Thoracic aorta (tissue), 2 donors: Measurements from ENCODE around the gene ENTREP3. TPM values are rescaled to one million over a fixed set of nuclear protein-coding genes. Genes with fewer than 3 reads are reported as not detected.
"Not testable (repeated sequence)": the region's sequence is repeated elsewhere in the genome, so short reads cannot be mapped to it uniquely, and the experiment has no call there.

Experiments
- ATAC-seq: fragments of 150-250 bp; one replicate; pipeline ENCODE4 v1.8.0; 2017; ENCODE audit warnings: low read depth; ENCODE audit not compliant: insufficient number of reproducible peaks, low FRiP score
- DNase-seq: peaks from one replicate; pipeline ENCODE4 v3.0.0-alpha.2; 2020; ENCODE audit warnings: low spot score
- H3K27ac ChIP-seq, 2 donors: fragments of 200-600 bp; sonication (generic); 1 replicate in 1 of 2; 2 replicates in 1 of 2; pipeline ENCODE4 v1.5.1; 2016; ENCODE audit warnings: mild to moderate bottlenecking in 2 of 2, moderate library complexity in 2 of 2
- H3K27me3 ChIP-seq: fragments of 200-600 bp; sonication (generic); replicated peaks from 2 replicates; pipeline ENCODE4 v1.6.0; 2016; ENCODE audit warnings: mild to moderate bottlenecking; ENCODE audit not compliant: insufficient read depth
- H3K36me3 ChIP-seq: fragments of 200-600 bp; sonication (generic); one replicate; pipeline ENCODE4 v1.5.1; 2016
- H3K4me1 ChIP-seq, 2 donors: fragments of 200-600 bp; sonication (generic); 1 replicate in 1 of 2; 2 replicates in 1 of 2; pipeline versions ENCODE4 v1.5.1 to v1.6.0; 2016; ENCODE audit warnings: low read depth in 2 of 2, mild to moderate bottlenecking in 1 of 2; ENCODE audit not compliant: control insufficient read depth in 1 of 2
- H3K4me3 ChIP-seq: fragments of 200-600 bp; sonication (generic); 2 replicates; pipeline ENCODE4 v1.5.1; 2016; ENCODE audit warnings: mild to moderate bottlenecking
- H3K9me3 ChIP-seq: fragments of 200-600 bp; sonication (generic); 2 replicates; pipeline ENCODE4 v1.5.1; 2016
- total RNA-seq, 2 donors: library from RNA; depleted of rRNA; stranded (reverse); fragments of >200 nt; gene quantifications; one replicate each; pipeline versions ENCODE4 v1.1.0 to v1.2.3, GENCODE V29; 2016
- TF ChIP-seq, protein P1 (sequence below): fragments of 200-600 bp; sonication (generic); IDR thresholded peaks from one replicate; pipeline ENCODE4 v1.5.1; 2019; ENCODE audit warnings: antibody characterized with exemption

ENTREP3 gene
- total RNA-seq, 2 donors from 2014 or later, result 14.7 to 16.1 TPM

DNA sequence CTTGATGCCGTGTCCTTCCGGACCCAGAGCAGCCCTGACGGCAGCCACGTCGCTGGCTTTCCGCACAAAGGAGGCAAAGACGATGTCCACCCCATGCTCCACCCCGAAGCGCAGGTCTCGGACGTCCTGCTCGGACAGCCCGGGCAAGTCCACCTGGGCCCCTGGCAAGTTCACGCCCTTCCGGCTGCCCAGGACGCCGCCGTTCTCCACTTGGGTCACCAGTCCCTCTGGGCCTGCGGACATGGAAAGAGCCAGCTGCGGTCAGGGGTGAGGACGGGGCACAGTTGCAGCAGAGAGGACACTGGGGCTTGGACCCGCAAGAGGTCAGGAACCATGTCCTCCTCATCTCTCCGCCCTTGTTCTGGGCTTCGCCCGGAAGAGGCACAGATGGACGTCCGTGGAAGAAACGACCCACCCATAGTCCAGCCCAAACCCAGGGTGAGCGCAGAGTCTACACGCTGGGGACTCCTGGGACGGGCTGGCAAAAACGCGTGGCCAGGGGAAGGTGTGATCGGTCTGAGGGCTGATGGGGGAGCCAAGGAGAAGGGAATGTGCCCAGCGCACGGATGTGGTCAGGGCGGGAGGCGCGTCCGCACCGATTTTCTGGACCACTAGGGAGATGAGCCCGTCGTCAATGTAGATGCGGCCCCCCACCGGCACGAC is 39.4 kb upstream of the ENTREP3 start:
- H3K27me3 ChIP-seq, result peaks cover 7% of the 10 kb centered on the region
- peaks cover 5 to 8% of the 10 kb centered on the region in 2 donors for H3K4me1 ChIP-seq
- ATAC-seq (no peak), DNase-seq (no peak)
- H3K4me3 ChIP-seq, result peak overlapping the region; percentile 45
- no peaks in the 10 kb centered on the region for H3K36me3 ChIP-seq
- TF ChIP-seq, protein P1, sequence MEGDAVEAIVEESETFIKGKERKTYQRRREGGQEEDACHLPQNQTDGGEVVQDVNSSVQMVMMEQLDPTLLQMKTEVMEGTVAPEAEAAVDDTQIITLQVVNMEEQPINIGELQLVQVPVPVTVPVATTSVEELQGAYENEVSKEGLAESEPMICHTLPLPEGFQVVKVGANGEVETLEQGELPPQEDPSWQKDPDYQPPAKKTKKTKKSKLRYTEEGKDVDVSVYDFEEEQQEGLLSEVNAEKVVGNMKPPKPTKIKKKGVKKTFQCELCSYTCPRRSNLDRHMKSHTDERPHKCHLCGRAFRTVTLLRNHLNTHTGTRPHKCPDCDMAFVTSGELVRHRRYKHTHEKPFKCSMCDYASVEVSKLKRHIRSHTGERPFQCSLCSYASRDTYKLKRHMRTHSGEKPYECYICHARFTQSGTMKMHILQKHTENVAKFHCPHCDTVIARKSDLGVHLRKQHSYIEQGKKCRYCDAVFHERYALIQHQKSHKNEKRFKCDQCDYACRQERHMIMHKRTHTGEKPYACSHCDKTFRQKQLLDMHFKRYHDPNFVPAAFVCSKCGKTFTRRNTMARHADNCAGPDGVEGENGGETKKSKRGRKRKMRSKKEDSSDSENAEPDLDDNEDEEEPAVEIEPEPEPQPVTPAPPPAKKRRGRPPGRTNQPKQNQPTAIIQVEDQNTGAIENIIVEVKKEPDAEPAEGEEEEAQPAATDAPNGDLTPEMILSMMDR, result no peak
- H3K27ac ChIP-seq, result no peak overlapping the region
- no peaks in the 10 kb centered on the region for H3K9me3 ChIP-seq

DNA sequence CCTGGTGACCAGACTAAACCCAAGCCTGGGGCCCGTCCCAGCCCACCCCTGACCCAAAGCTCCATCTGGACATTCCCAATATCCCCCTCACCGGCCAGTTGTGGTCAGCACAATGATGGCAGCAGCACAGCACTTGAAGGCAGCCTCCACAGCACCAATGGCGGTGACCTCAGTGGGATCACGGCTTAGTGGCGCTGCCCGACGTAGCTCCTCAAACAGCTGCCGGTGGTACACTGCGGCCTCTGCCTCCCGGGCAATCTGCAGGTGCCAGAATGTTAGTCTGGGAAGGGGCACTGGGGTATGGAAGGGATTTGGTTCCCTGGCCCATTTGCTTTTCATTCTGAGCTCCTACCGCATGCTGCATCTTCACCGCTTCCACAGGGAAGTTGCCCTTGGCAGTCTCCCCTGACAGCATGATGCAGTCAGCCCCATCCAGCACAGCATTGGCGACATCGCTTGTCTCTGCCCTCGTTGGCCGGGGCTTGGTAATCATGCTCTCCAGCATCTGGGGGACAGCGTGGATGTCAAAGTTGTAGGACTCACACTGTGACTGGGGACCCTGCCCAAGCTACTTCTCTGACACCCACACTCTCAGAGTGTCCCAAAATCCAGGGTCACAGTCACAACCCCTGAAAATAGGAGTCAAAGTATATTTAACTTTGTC is 37.9 kb upstream of the ENTREP3 start:
- H3K4me1 ChIP-seq, result peaks cover 5 to 8% of the 10 kb centered on the region in 2 donors
- peaks cover 7% of the 10 kb centered on the region for H3K27me3 ChIP-seq
- H3K27ac ChIP-seq, result no peak overlapping the region
- no peak for ATAC-seq
- DNase-seq, result no peak
- H3K36me3 ChIP-seq, result no peaks in the 10 kb centered on the region
- no peaks in the 10 kb centered on the region for H3K9me3 ChIP-seq
- H3K4me3 ChIP-seq, result no peak overlapping the region
- TF ChIP-seq, protein P1, result no peak

DNA sequence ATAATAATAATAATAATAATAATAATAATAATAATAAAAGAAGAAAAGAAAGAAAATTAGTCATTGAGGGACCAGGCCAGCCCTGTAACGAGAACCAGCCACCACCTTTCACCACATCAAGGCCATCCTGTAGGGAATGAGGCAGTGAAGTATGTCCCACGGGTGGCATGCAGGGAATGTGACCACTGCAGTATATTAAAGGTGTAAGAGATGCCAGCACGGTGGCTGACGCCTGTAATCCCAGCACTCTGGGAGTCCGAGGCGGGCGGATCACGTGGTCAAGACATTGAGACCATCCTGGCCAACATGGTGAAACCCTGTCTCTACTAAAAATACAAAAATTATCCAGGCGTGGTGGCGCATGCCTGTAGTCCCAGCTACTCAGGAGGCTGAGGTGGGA is 35.7 kb upstream of the ENTREP3 start:
- H3K9me3 ChIP-seq, H3K4me1 ChIP-seq, ATAC-seq, H3K27ac ChIP-seq, DNase-seq, H3K4me3 ChIP-seq, H3K36me3 ChIP-seq, H3K27me3 ChIP-seq: not testable (repeated sequence)

DNA sequence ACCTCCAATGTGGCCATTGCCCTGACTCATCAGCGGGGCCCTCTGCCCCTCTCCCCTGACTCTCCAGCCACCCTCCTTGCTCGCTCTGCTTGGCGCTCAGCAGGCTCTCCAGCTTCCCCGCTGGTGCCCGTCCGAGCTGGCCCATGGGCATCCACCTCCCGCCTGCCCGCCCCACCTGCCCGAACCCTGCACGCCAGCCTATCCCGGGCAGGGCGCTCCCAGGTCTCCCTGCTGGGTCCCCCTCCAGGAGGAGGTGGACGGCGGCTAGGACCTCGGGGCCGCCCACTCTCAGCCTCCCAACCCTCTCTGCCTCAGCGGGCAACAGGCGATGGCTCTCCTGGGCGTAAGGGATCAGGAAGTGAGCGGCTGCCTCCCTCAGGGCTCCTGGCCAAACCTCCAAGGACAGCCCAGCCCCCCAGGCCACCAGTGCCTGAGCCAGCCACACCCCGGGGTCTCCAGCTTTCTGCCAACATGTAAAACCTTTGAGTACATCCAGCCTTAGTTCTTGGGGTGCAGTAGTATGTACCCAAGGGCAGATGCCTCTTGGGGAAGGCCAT is 32.8 kb upstream of the ENTREP3 start:
- no peaks in the 10 kb centered on the region for H3K4me1 ChIP-seq
- no peaks in the 10 kb centered on the region for H3K36me3 ChIP-seq
- H3K27ac ChIP-seq, result no peak overlapping the region
- DNase-seq, result no peak
- ATAC-seq, result no peak
- no peaks in the 10 kb centered on the region for H3K27me3 ChIP-seq
- H3K4me3 ChIP-seq, result no peak overlapping the region
- TF ChIP-seq, protein P1, result no peak
- H3K9me3 ChIP-seq, result no peaks in the 10 kb centered on the region

DNA sequence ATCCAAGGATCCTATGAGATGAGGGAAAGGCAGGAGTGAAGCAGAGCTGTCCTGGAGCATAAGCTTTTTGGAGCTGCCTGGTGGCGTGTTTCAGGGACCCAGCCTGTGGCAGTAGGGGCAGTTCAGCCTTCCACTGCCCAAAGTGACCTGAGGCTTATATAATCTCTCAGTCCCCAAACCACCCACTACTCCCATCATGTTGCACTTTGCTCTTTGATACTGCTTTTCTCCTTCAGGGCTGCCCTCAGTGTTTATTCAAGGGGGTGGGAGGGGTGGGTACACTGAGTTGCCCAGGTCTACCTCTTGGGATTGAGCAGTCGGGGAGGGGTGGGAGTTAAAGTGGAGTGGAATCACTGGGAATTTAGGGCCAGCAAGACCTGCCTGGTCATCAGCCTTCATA is 31.3 kb upstream of the ENTREP3 start:
- Histone ChIP-seq H3K9me3 (no peaks in the 10 kb centered on the region), H3K27ac (no peak overlapping the region), H3K27me3 (no peaks in the 10 kb centered on the region), H3K4me3 (no peak overlapping the region), H3K36me3 (no peaks in the 10 kb centered on the region), H3K4me1 (no peaks in the 10 kb centered on the region)
- ATAC-seq (no peak), DNase-seq (no peak)
- TF ChIP-seq, protein P1, result no peak
